NCI-H446 treated with DMSO at 0.1 percent for 48 hours (cell line): ENCODE data around the gene EIF2AK3.
"Not testable (repeated sequence)": the region's sequence is repeated elsewhere in the genome, so short reads cannot be mapped to it uniquely, and the experiment has no call there.

ENCODE experiments used
- DNase-seq: peaks from one replicate; lab custom pipeline; 2025; lab: John Stamatoyannopoulos, UW

The EIF2AK3 gene

GRCh38 chr2:88596141-88596830, 31.0 kb downstream of the EIF2AK3 start:
- DNase-seq: no peak

GRCh38 chr2:88591698-88592097, 35.6 kb downstream of the EIF2AK3 start:
- DNase-seq: no peak

GRCh38 chr2:88590998-88591613, 36.2 kb downstream of the EIF2AK3 start:
- DNase-seq: peak; percentile 43

GRCh38 chr2:88585969-88586368, 41.3 kb downstream of the EIF2AK3 start:
- no peak for DNase-seq

- no peak for DNase-seq
Measured at GRCh38 chr2:88582030-88582429, 45.2 kb downstream of the EIF2AK3 start.

GRCh38 chr2:88580088-88580487, 47.2 kb downstream of the EIF2AK3 start:
- DNase-seq: no peak

GRCh38 chr2:88575630-88576029, 51.6 kb downstream of the EIF2AK3 start:
- DNase-seq: no peak

GRCh38 chr2:88575051-88575450, 52.2 kb downstream of the EIF2AK3 start:
- no peak for DNase-seq

- DNase-seq: no peak
Measured at GRCh38 chr2:88574445-88574844, 52.8 kb downstream of the EIF2AK3 start.

GRCh38 chr2:88568179-88568578, 59.1 kb downstream of the EIF2AK3 start:
- no peak for DNase-seq

GRCh38 chr2:88564402-88564801, 62.9 kb downstream of the EIF2AK3 start:
- no peak for DNase-seq

- no peak for DNase-seq
Measured at GRCh38 chr2:88563129-88563528, 64.1 kb downstream of the EIF2AK3 start.

GRCh38 chr2:88561646-88562388, 65.4 kb downstream of the EIF2AK3 start:
- no peak for DNase-seq

GRCh38 chr2:88560619-88561307, 66.5 kb downstream of the EIF2AK3 start:
- no peak for DNase-seq

GRCh38 chr2:88557290-88557689, 70.0 kb downstream of the EIF2AK3 start:
- DNase-seq: no peak

- no peak for DNase-seq
Measured at GRCh38 chr2:88556026-88556425, 71.2 kb downstream of the EIF2AK3 start.

GRCh38 chr2:88554189-88554588, 73.1 kb downstream of the EIF2AK3 start:
- no peak for DNase-seq

GRCh38 chr2:88549616-88550292, 77.5 kb downstream of the EIF2AK3 start:
- DNase-seq: no peak

- not testable (repeated sequence) for DNase-seq
Measured at GRCh38 chr2:88546291-88546690, 81.0 kb downstream of the EIF2AK3 start.

- peak; percentile 30 for DNase-seq
Measured at GRCh38 chr2:88545118-88545517, 82.1 kb downstream of the EIF2AK3 start.

- DNase-seq: no peak
Measured at GRCh38 chr2:88543541-88544057, 83.7 kb downstream of the EIF2AK3 start.

- DNase-seq: no peak
Measured at GRCh38 chr2:88542668-88543067, 84.6 kb downstream of the EIF2AK3 start.
